GM20000 (cell line): ENCODE results near the gene ACLY.
"Not testable (repeated sequence)": the region's sequence is repeated elsewhere in the genome, so short reads cannot be mapped to it uniquely, and the experiment has no call there.

Experiments
- DNase-seq: peaks from one replicate; pipeline ENCODE4 v3.0.0; 2012; ENCODE audit warnings: low spot score
- CTCF ChIP-seq: IDR thresholded peaks from 2 replicates; pipeline ENCODE4 v1.5.1; 2012; ENCODE audit warnings: mild to moderate bottlenecking, control low read depth; ENCODE audit errors: extremely low read depth, missing control alignments

The ACLY gene

GRCh38 chr17:41880130-41880529, 38.6 kb downstream of the ACLY start:
- no peak for TF ChIP-seq CTCF
- no peak for DNase-seq

- DNase-seq: not testable (repeated sequence)
Measured at GRCh38 chr17:41874293-41874670, 44.5 kb downstream of the ACLY start.

- no peak for TF ChIP-seq CTCF
- no peak for DNase-seq
Measured at GRCh38 chr17:41873559-41874292, 45.0 kb downstream of the ACLY start.

GRCh38 chr17:41871789-41872188, 47.0 kb downstream of the ACLY start:
- no peak for DNase-seq
- no peak for TF ChIP-seq CTCF

GRCh38 chr17:41870627-41871026, 48.1 kb downstream of the ACLY start:
- TF ChIP-seq CTCF: no peak
- no peak for DNase-seq

- TF ChIP-seq CTCF: no peak
- DNase-seq: no peak
Measured at GRCh38 chr17:41870097-41870496, 48.7 kb downstream of the ACLY start.

- TF ChIP-seq CTCF: no peak
- no peak for DNase-seq
Measured at GRCh38 chr17:41869426-41869825, 49.3 kb downstream of the ACLY start.

- DNase-seq: no peak
- TF ChIP-seq CTCF: no peak
Measured at GRCh38 chr17:41868568-41868967, 50.2 kb downstream of the ACLY start.
